Adipose tissue (tissue), 3 donors: ENCODE data around the gene LRSAM1. TPM values are rescaled to one million over a fixed set of nuclear protein-coding genes. Genes with fewer than 3 reads are reported as not detected.

Experiments
- polyA plus RNA-seq, 3 donors: library from polyadenylated mRNA; stranded (reverse); fragments of 200-250 nt; gene quantifications; one replicate each; pipeline ENCODE4 v1.2.3, GENCODE V29; 2013
- donor health status: healthy with polysubstance abuse.
- donor health status: Bipolar disorder and iron deficiency.
- donor health status: healthy.

LRSAM1 gene
- polyA plus RNA-seq, 3 donors, result 5.8 to 12.9 (median 8.3) TPM

Other genes with a start within 250 kb of the LRSAM1 start
- 1 to 10 TPM; 2.4 to 7.5 (median 3.0) TPM for gene GARNL3, start 186.7 kb upstream of the LRSAM1 start, polyA plus RNA-seq
- 10 to 100 TPM in 2 of 3 donors, 1 to 10 TPM in 1; 9.7 to 16.3 (median 15.2) TPM for gene SLC2A8, start 54.3 kb upstream of the LRSAM1 start, polyA plus RNA-seq
- 1 to 10 TPM; 1.7 to 2.5 (median 1.9) TPM for gene ZNF79, start 27.1 kb upstream of the LRSAM1 start, polyA plus RNA-seq
- gene RPL12, start 104 bp upstream of the LRSAM1 start, polyA plus RNA-seq, result 1,000 to 10,000 TPM; 2,597 to 3,737 (median 3,003) TPM
- 10 to 100 TPM; 12.7 to 42.4 (median 34.1) TPM for gene STXBP1, start 160.8 kb downstream of the LRSAM1 start, polyA plus RNA-seq